ENCODE data around the gene UBE4B. TPM values are rescaled to one million over a fixed set of nuclear protein-coding genes. Genes with fewer than 3 reads are reported as not detected.
"Not testable (repeated sequence)": the region's sequence is repeated elsewhere in the genome, so short reads cannot be mapped to it uniquely, and the experiment has no call there.

UBE4B gene
- total RNA-seq, 3 donors from 2014 or later, result 40.7 to 66.2 (median 41.4) TPM

DNA sequence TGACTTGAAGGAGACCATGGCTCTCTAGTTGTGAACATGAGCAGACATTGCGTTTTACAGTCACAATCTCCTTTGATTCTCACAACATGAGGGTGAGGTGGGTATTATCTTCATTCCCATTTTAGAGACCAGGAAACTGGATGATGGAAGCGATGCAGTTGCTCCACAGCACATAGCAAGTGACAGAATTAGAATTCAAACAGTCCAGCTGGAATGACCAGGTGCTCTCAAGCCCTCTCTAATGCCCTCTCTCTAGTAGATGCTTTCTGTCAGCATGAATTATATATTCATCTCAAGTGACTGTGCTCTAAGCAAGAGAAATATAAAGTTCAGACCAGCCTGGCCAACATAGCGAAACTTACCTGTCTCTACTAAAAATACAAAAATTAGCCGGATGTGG, 167.9 kb downstream of the UBE4B start:
- TF ChIP-seq CTCF (IDR thresholded peaks at IDR 0.05), result no peak
- Histone ChIP-seq H3K4me1 (ENCODE audit: low read depth) (no peaks in the 10 kb centered on the region), H3K4me3 (no peak overlapping the region), H3K36me3 (ENCODE audit: low read depth) (no peaks in the 10 kb centered on the region), H3K9me3 (no peaks in the 10 kb centered on the region)
- intact Hi-C loops (cut with DNase I, micrococcal nuclease), result no loop called here
- DNase-seq (no peak), ATAC-seq (no peak)

DNA sequence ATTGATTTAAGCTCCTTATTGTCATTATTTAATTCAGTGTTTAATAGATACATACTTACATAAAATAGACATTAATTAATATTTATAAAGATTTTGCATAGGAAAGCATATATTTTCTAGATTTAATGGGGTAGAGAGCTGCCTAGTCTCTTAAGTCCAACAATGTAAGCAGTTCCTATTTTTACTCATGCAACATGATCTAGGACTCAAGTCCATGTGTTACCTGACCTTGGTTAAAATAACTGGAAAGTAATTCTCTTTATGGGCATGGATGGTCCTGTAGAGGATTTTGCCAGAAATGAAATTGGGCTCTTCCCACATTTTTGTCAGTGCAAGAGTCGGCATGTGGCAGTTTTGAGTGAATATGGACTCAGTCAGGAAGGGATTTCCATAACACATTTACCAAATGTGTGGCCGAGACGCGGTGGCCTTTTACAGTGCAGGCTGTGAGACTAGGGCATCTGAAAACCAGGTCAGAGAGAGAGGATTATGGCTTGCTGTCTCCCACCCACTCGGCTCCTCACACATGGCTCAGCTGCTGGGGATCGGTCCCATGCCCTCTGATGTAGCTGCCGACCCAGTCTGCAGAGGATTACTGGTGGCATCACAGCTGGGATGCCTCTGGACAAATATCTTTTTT, 171.4 kb downstream of the UBE4B start:
- Histone ChIP-seq H3K36me3 (ENCODE audit: low read depth) (no peaks in the 10 kb centered on the region), H3K4me1 (ENCODE audit: low read depth) (no peaks in the 10 kb centered on the region), H3K9me3 (no peaks in the 10 kb centered on the region), H3K4me3 (no peak overlapping the region)
- intact Hi-C loops (cut with DNase I, micrococcal nuclease), result no loop called here
- ATAC-seq, result no peak
- TF ChIP-seq CTCF (IDR thresholded peaks at IDR 0.05), result no peak
- no peak for DNase-seq

GRCh38 chr1:10205206-10205605, 172.4 kb downstream of the UBE4B start:
- DNase-seq; H3K4me3 ChIP-seq; H3K9me3 ChIP-seq; H3K4me1 ChIP-seq (ENCODE audit: low read depth); H3K36me3 ChIP-seq (ENCODE audit: low read depth); ATAC-seq; intact Hi-C loops (cut with DNase I, micrococcal nuclease): not testable (repeated sequence)

GRCh38 chr1:10207810-10208209, 175.1 kb downstream of the UBE4B start:
- H3K9me3 ChIP-seq, result no peaks in the 10 kb centered on the region
- H3K4me3 ChIP-seq, result no peak overlapping the region
- H3K4me1 ChIP-seq (ENCODE audit: low read depth), result peaks cover 10% of the 10 kb centered on the region
- intact Hi-C loops (cut with DNase I, micrococcal nuclease), result no loop called here
- no peak for TF ChIP-seq CTCF (IDR thresholded peaks at IDR 0.05)
- DNase-seq (no peak), ATAC-seq (no peak)
- no peaks in the 10 kb centered on the region for H3K36me3 ChIP-seq (ENCODE audit: low read depth)

DNA sequence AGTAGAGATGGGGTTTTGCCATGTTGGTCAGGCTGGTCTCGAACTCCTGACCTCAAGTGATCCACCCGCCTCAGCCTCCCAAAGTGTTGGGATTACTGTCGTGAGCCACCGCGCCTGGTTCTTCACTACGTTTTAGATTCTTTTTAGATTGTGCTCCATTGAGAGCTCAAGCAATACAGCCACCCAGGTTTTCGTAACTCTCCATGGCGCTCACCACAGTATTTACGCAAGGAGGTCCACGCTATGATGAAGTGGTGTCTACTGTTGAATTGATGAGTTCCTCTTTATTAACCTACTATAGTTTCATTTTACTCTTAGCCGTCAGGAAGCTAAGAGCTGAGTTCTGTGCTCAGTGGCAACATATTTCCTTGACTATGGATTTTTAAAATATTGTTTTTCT, 175.8 kb downstream of the UBE4B start:
- Histone ChIP-seq H3K4me3 (no peak overlapping the region), H3K36me3 (ENCODE audit: low read depth) (no peaks in the 10 kb centered on the region), H3K9me3 (no peaks in the 10 kb centered on the region), H3K4me1 (ENCODE audit: low read depth) (peaks cover 10% of the 10 kb centered on the region)
- intact Hi-C loops (cut with DNase I, micrococcal nuclease), result no loop called here
- no peak for TF ChIP-seq CTCF (IDR thresholded peaks at IDR 0.05)
- ATAC-seq (no peak), DNase-seq (no peak)

DNA sequence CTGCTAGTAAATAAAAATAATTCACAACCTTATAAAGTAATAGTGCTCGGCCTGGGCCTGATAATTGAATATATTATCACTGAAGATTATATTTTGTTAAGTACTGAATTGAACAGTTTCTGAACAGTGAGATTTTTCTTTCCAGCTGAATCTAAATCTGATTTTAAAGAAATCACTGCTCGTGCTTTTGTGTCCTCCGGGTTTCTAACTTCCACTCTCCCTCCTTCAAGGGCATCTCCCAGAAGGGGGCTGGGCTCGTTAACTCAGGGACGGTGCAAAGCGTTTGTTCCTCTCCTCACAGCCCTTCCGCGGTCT, 176.8 kb downstream of the UBE4B start:
- DNase-seq (no peak), ATAC-seq (no peak)
- no peak overlapping the region for H3K4me3 ChIP-seq
- no peaks in the 10 kb centered on the region for H3K9me3 ChIP-seq
- intact Hi-C loops (cut with DNase I, micrococcal nuclease), result no loop called here
- no peak for TF ChIP-seq CTCF (IDR thresholded peaks at IDR 0.05)
- H3K4me1 ChIP-seq (ENCODE audit: low read depth), result peaks cover 10% of the 10 kb centered on the region
- no peaks in the 10 kb centered on the region for H3K36me3 ChIP-seq (ENCODE audit: low read depth)
